Measurements from ENCODE around the gene ZMYND19. TPM values are rescaled to one million over a fixed set of nuclear protein-coding genes. Genes with fewer than 3 reads are reported as not detected.
"Not testable (repeated sequence)": the region's sequence is repeated elsewhere in the genome, so short reads cannot be mapped to it uniquely, and the experiment has no call there.

ZMYND19 gene
- polyA plus RNA-seq, 1 donor: 17.7 TPM

DNA sequence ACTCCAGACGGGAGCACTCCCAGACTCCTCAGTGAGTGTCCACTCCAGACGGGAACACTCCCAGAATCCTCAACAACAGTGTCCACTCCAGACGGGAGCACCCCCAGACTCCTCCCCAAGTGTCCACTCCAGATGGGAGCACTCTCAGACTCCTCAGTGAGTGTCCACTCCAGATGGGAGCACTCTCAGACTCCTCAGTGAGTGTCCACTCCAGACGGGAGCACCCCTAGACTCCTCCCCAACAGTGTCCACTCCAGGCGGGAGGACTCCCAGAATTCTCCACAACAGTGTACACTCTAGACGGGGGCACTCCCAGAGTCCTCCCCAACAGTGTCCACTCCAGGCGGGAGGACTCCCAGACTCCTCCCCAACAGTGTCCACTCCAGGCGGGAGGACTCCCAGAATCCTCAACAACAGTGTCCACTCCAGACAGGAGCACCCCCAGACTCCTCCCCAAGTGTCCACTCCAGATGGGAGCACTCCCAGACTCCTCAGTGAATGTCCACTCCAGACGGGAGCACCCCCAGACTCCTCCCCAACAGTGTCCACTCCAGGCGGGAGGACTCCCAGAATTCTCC is 57.3 kb downstream of the ZMYND19 start:
- DNase-seq (ENCODE audit: low read depth): not testable (repeated sequence)

Other genes with a start within 250 kb of the ZMYND19 start
- gene EXD3, start 167.3 kb downstream of the ZMYND19 start, polyA plus RNA-seq (ENCODE audit: insufficient read length): 13.0 TPM
- 2.2 TPM for gene NOXA1, start 167.1 kb downstream of the ZMYND19 start, polyA plus RNA-seq (ENCODE audit: insufficient read length)
- gene ENTPD8, start 149.2 kb downstream of the ZMYND19 start, polyA plus RNA-seq (ENCODE audit: insufficient read length): 0.46 TPM
- gene NSMF, start 131.2 kb downstream of the ZMYND19 start, polyA plus RNA-seq (ENCODE audit: insufficient read length): 16.9 TPM
- gene PNPLA7, start 40.1 kb downstream of the ZMYND19 start, polyA plus RNA-seq (ENCODE audit: insufficient read length): 3.6 TPM
- gene MRPL41, start 38.6 kb downstream of the ZMYND19 start, polyA plus RNA-seq (ENCODE audit: insufficient read length): 27.6 TPM
- gene DPH7, start 11.6 kb downstream of the ZMYND19 start, polyA plus RNA-seq (ENCODE audit: insufficient read length): 28.0 TPM
- 43.3 TPM for gene ARRDC1, start 15.2 kb upstream of the ZMYND19 start, polyA plus RNA-seq (ENCODE audit: insufficient read length)
- gene EHMT1, start 28.5 kb upstream of the ZMYND19 start, polyA plus RNA-seq (ENCODE audit: insufficient read length): 40.4 TPM

Data from forelimb muscle (tissue), 1 donor.